ENCODE results near the gene FAM89B.
A peak's percentile ranks its signal among the peaks of the same experiment; 100 is the strongest.

The FAM89B gene

DNA sequence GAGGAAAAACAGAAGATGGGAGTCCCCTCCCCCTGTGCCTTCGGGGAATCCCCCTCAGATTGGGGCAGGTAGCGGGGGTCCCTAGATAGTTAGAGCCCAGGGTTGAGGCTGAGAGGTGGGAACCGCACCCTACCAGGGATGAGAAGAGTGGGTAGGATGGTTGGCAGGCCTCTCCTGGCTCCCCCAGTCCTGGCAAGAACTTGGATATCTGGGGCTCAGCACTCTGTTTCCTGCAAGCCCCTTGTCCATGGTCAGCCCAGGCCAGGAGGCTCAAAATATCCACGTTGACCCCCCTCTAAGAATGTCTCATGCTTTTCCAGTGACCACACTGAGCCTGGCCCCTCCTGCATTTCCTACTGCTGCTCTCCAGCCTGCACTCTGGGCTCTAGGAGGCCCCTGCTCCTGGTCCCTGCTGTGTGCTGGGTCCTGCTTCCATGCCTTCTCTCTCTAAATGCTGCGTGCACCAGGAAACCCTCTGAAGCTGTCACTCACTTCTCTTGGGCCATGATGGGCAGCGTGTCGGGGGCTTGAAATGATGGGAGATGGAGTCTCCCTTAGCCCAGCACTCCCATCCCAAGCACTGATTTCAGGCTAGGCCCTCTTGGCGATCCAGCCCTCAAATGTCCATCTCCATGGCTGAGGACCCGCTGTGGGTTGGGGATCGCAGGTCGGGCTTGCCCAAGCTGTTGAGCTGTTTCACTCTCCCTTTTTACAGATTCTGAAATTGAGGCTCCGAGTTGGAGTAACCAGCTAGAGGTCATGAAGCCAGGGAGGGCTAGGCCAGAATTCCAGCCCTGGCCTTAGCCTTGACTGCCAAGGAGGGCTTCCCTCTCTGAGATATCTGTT is 39.6 kb downstream of the FAM89B start:
- H3K4me3 Mint-ChIP-seq = peak overlapping the region; percentile 82
- DNase-seq = no peak
- peaks cover 50% of the 10 kb centered on the region for H3K4me1 Mint-ChIP-seq
- TF ChIP-seq, protein P1, sequence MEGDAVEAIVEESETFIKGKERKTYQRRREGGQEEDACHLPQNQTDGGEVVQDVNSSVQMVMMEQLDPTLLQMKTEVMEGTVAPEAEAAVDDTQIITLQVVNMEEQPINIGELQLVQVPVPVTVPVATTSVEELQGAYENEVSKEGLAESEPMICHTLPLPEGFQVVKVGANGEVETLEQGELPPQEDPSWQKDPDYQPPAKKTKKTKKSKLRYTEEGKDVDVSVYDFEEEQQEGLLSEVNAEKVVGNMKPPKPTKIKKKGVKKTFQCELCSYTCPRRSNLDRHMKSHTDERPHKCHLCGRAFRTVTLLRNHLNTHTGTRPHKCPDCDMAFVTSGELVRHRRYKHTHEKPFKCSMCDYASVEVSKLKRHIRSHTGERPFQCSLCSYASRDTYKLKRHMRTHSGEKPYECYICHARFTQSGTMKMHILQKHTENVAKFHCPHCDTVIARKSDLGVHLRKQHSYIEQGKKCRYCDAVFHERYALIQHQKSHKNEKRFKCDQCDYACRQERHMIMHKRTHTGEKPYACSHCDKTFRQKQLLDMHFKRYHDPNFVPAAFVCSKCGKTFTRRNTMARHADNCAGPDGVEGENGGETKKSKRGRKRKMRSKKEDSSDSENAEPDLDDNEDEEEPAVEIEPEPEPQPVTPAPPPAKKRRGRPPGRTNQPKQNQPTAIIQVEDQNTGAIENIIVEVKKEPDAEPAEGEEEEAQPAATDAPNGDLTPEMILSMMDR (IDR thresholded peaks at IDR 0.05) = no peak
- no peaks in the 10 kb centered on the region for H3K9me3 Mint-ChIP-seq
- H3K27ac Mint-ChIP-seq = peak overlapping the region; percentile 90
- peaks cover 9% of the 10 kb centered on the region for H3K27me3 Mint-ChIP-seq (ENCODE audit: low read depth, poor library complexity)
- peaks cover 30% of the 10 kb centered on the region for H3K36me3 Mint-ChIP-seq (ENCODE audit: low read depth)

DNA sequence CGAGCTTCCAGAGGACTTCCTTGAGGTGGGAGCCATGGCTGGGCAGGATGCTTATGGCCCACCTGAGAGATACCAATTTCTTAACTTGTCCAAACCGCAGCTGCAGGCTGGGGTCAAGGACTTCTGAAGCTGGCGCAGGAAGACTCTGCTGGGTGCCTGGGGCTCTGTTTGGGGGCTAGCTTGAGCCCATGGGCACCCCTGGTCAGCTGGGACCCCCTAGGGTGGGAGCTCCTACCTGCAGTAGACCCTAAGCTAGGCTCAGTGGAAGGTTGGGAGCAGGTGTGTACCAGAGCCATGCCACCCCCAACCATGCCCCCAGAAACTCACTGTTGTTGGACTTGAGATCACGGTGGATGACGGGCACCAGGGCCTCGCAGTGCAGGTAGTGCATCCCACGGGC is 40.4 kb downstream of the FAM89B start:
- no peak for DNase-seq
- Mint-ChIP-seq H3K9me3 (no peaks in the 10 kb centered on the region), H3K4me3 (peak overlapping the region; percentile 82), H3K27me3 (ENCODE audit: low read depth, poor library complexity) (peaks cover 9% of the 10 kb centered on the region), H3K4me1 (peaks cover 51% of the 10 kb centered on the region), H3K27ac (no peak overlapping the region), H3K36me3 (ENCODE audit: low read depth) (peaks cover 30% of the 10 kb centered on the region)
- TF ChIP-seq, protein P1 (IDR thresholded peaks at IDR 0.05) = no peak

DNA sequence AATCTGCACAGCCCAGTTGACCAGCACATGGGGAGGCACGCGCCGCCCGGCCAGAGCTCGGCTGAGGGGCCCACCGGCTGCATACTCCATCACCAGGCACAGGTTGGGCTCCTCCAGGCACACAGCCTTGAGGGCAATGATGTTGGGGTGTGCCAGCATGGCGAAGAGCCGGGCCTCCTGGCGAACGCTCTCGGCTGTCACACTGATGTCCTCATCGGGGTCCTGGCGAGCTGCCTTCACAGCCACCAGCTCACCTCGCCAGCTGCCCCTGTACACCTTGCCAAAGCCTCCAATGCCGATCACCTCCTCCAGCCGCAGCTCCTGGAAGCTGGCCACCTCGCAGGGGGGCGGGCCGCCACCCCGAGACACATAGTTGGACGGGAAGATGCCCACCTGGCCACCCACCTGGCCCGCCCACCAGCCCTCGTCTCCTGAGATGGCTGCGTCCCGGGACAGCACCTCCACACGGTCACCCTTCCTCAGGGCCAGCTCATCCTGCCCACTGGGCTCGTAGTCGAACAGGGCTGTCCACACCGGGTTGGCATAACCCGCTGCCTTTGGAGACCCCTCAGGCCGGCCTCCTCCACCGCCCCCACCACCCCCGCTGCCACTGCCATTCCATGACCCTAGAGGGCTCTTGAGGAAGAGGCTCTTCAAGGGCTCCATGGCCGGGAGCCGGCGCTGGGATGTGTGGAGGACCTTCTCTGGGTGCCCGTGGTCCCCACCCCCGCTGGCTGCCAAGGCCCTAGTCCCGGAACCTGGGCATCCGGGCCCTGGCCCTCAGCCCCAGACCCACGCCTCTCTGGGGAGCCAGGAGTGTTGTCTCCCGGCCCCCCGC is 41.0 kb downstream of the FAM89B start:
- TF ChIP-seq, protein P1 (IDR thresholded peaks at IDR 0.05) = no peak
- H3K27ac Mint-ChIP-seq = no peak overlapping the region

DNA sequence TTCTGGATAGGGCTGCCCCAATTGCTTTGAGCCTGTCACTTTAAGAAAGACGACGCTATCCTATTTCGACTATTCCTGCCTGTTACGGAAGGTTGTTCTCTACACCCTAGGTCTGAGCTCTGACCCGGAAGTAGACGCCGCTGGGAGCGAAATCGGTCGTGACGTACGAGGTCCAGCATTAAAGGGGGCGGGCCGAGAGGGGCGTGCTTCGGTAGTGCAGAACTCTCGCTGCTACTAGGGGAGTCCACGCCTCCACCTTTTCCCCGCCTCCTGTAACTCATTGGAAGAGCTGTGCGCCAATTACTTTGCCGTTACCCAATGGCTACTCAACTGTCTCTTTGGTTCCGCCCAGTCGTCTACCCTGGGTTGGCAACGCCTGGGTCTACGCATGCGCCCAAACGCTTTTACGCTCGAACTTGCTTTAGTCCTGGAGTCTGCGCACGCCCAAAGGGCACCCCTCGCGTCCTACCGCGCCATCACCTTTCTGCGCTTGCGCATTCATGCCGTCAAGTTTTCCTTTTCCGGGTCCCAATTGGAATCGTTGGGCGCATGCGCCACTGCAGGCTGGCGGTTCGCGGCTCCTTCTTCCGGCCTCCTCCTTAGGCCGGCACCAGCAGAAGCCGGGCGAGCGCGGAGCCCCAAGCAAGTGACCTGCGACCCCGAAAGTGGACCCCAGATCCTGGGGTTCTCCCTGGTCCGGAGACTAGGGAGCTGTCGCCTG is 43.1 kb downstream of the FAM89B start, which contains the start of gene PCNX3:
Gene PCNX3 (plus strand): TSS at position 548 of the 721 bp plus-strand sequence. CDS start 536 bp downstream, outside the sequence.
- peaks cover 13% of the 10 kb centered on the region for H3K36me3 Mint-ChIP-seq (ENCODE audit: low read depth)
- H3K27me3 Mint-ChIP-seq (ENCODE audit: low read depth, poor library complexity) = peaks cover 3% of the 10 kb centered on the region
- peak within 1 kb of the TSS; percentile 98 for H3K27ac Mint-ChIP-seq
- TF ChIP-seq, protein P1 (IDR thresholded peaks at IDR 0.05) = no peak
- DNase-seq = peak; percentile 99
- H3K4me1 Mint-ChIP-seq = peaks cover 39% of the 10 kb centered on the region
- H3K4me3 Mint-ChIP-seq = peak within 1 kb of the TSS; percentile 96
- H3K9me3 Mint-ChIP-seq = no peaks in the 10 kb centered on the region

More for the DNA sequence above, 41.0 kb downstream of the FAM89B start:
- no peaks in the 10 kb centered on the region for H3K9me3 Mint-ChIP-seq
- peaks cover 26% of the 10 kb centered on the region for H3K36me3 Mint-ChIP-seq (ENCODE audit: low read depth)
- DNase-seq = no peak
- H3K4me3 Mint-ChIP-seq = peak overlapping the region; percentile 82
- peaks cover 9% of the 10 kb centered on the region for H3K27me3 Mint-ChIP-seq (ENCODE audit: low read depth, poor library complexity)
- H3K4me1 Mint-ChIP-seq = peaks cover 51% of the 10 kb centered on the region

DNA sequence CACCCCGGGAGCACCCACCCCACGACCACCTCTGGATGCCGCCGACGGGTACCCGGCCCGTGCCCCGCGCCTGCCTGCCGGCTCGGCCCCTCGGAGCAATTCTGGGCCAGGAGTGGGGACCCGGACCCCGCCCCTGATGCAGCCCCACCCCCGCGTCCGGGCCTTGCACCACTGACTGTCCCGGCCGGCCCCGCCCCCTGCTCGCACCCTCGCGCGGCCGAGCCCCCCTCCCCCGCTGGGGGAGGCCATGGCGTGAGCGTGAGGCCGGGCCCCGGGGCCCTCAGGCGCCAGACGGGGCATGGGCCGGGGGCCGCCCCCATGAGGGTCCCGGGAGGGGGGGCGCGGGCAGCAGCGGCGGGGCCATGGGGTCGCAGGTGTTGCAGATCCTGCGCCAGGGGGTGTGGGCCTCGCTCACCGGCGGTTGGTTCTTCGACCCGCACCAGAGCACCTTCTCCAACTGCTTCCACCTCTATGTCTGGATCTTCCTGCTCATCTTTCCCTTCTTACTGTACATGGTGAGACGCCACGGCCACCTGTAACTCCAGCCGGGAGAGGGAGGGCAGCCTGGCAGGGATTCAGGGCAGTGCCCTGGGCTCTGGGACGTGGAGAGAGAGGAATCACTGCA is 43.7 kb downstream of the FAM89B start:
- Mint-ChIP-seq H3K4me1 (peaks cover 33% of the 10 kb centered on the region), H3K4me3 (peak overlapping the region; percentile 96), H3K36me3 (ENCODE audit: low read depth) (peaks cover 9% of the 10 kb centered on the region), H3K27me3 (ENCODE audit: low read depth, poor library complexity) (no peaks in the 10 kb centered on the region), H3K9me3 (no peaks in the 10 kb centered on the region), H3K27ac (peak overlapping the region; percentile 98)
- TF ChIP-seq, protein P1 (IDR thresholded peaks at IDR 0.05) = no peak
- peak; percentile 79 for DNase-seq
